ENCODE results near the gene JUNB. TPM values are rescaled to one million over a fixed set of nuclear protein-coding genes. Genes with fewer than 3 reads are reported as not detected.
"Not testable (repeated sequence)": the region's sequence is repeated elsewhere in the genome, so short reads cannot be mapped to it uniquely, and the experiment has no call there.

The JUNB gene
- total RNA-seq, 1 experiment from 2014 or later, result 194 TPM

- TF ChIP-seq, protein P1, sequence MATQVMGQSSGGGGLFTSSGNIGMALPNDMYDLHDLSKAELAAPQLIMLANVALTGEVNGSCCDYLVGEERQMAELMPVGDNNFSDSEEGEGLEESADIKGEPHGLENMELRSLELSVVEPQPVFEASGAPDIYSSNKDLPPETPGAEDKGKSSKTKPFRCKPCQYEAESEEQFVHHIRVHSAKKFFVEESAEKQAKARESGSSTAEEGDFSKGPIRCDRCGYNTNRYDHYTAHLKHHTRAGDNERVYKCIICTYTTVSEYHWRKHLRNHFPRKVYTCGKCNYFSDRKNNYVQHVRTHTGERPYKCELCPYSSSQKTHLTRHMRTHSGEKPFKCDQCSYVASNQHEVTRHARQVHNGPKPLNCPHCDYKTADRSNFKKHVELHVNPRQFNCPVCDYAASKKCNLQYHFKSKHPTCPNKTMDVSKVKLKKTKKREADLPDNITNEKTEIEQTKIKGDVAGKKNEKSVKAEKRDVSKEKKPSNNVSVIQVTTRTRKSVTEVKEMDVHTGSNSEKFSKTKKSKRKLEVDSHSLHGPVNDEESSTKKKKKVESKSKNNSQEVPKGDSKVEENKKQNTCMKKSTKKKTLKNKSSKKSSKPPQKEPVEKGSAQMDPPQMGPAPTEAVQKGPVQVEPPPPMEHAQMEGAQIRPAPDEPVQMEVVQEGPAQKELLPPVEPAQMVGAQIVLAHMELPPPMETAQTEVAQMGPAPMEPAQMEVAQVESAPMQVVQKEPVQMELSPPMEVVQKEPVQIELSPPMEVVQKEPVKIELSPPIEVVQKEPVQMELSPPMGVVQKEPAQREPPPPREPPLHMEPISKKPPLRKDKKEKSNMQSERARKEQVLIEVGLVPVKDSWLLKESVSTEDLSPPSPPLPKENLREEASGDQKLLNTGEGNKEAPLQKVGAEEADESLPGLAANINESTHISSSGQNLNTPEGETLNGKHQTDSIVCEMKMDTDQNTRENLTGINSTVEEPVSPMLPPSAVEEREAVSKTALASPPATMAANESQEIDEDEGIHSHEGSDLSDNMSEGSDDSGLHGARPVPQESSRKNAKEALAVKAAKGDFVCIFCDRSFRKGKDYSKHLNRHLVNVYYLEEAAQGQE (IDR thresholded peaks at IDR 0.05; ENCODE audit: low read depth), result no peak
- no peak for TF ChIP-seq POLR2AphosphoS5 (IDR thresholded peaks at IDR 0.05; ENCODE audit: low read depth, low read length)
- TF ChIP-seq POLR2A (IDR thresholded peaks at IDR 0.05; ENCODE audit: borderline replicate concordance, extremely low read depth, insufficient read depth, insufficient read length), result no peak
- no peak for TF ChIP-seq SP1 (IDR thresholded peaks at IDR 0.05; ENCODE audit: low read depth)
Measured at GRCh38 chr19:12815088-12815487, 23.8 kb downstream of the JUNB start (continued).

DNA sequence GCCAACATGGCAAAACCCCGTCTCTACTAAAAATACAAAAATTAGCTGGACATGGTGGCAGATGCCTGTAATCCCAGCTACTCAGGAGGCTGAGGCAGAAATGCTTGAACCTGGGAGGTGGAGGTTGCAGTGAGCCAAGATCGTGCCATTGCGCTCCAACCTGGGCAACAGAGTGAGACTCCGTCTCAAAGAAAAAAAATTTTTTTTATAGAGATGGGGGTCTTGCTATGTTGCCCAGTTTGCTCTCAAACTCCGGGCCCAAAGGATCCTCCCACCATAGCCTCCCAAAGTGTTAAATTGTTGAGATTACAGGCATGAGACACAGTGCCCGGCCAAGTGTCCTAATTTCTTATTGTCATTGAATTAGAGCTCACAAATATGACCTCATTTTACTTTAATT, 25.9 kb downstream of the JUNB start:
- H3K9me2 ChIP-seq (ENCODE audit: insufficient read depth); H3K27ac ChIP-seq (ENCODE audit: low read depth, low read length); H2AFZ ChIP-seq (ENCODE audit: low read depth, low read length, poor library complexity, severe bottlenecking); H3K9ac ChIP-seq (ENCODE audit: low read length); H3K27me3 ChIP-seq (ENCODE audit: insufficient read depth, low read length); POLR2A ChIA-PET; H3K4me2 ChIP-seq (ENCODE audit: low read length); BruUV-seq (replicated peaks); H3K36me3 ChIP-seq (ENCODE audit: control insufficient read depth in 1 of 2, insufficient read depth in 2 of 2, low read length in 2 of 2); RAD21 ChIA-PET (ENCODE audit: low non-redundant PET in 1 of 2, low total read pairs in 2 of 2, uncharacterized antibody in 2 of 2, unreplicated experiment in 2 of 2); ATAC-seq; H3K4me3 ChIP-seq (replicated peaks in 1 of 2; ENCODE audit: low read depth in 1 of 2, low read length in 2 of 2); DNase-seq (ENCODE audit: low read depth, low spot score); H4K20me1 ChIP-seq (ENCODE audit: insufficient read depth); CTCF ChIA-PET; H3K4me1 ChIP-seq (ENCODE audit: control insufficient read depth in 1 of 2, insufficient read depth in 2 of 2, low read length in 2 of 2); intact Hi-C loops (cut with micrococcal nuclease); H3K9me3 ChIP-seq (ENCODE audit: control insufficient read depth in 1 of 2, insufficient read depth in 1 of 2, low read depth in 1 of 2, low read length in 2 of 2); H3K79me2 ChIP-seq (ENCODE audit: insufficient read depth, low read length): not testable (repeated sequence)

DNA sequence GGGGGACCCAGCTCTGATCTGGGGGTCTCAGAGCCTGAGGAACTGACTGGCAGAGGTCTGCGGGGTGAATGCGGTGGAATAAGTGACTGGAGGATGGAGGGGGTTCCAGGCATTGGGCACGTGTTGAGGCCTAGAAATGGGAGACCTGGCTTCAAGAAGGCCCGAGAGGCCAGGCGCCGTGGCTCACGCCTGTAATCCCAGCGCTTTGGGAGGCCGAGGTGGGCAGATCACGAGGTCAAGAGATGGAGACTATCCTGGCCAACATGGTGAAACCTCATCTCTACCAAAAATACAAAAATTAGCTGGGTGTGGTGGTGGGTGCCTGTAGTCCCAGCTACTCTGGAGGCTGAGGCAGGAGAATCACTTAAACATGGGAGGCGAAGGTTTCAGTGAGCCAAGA, 26.5 kb downstream of the JUNB start:
- H3K27ac ChIP-seq (ENCODE audit: low read depth, low read length); H3K9ac ChIP-seq (ENCODE audit: low read length); ATAC-seq; RAD21 ChIA-PET (ENCODE audit: low non-redundant PET in 1 of 2, low total read pairs in 2 of 2, uncharacterized antibody in 2 of 2, unreplicated experiment in 2 of 2); H3K9me3 ChIP-seq (ENCODE audit: control insufficient read depth in 1 of 2, insufficient read depth in 1 of 2, low read depth in 1 of 2, low read length in 2 of 2); H3K9me2 ChIP-seq (ENCODE audit: insufficient read depth); CTCF ChIA-PET; H3K79me2 ChIP-seq (ENCODE audit: insufficient read depth, low read length); POLR2A ChIA-PET; H3K4me1 ChIP-seq (ENCODE audit: control insufficient read depth in 1 of 2, insufficient read depth in 2 of 2, low read length in 2 of 2); H4K20me1 ChIP-seq (ENCODE audit: insufficient read depth); DNase-seq (ENCODE audit: low read depth, low spot score); H3K4me3 ChIP-seq (replicated peaks in 1 of 2; ENCODE audit: low read depth in 1 of 2, low read length in 2 of 2); intact Hi-C loops (cut with micrococcal nuclease); BruUV-seq (replicated peaks); H3K36me3 ChIP-seq (ENCODE audit: control insufficient read depth in 1 of 2, insufficient read depth in 2 of 2, low read length in 2 of 2); H2AFZ ChIP-seq (ENCODE audit: low read depth, low read length, poor library complexity, severe bottlenecking); H3K4me2 ChIP-seq (ENCODE audit: low read length); H3K27me3 ChIP-seq (ENCODE audit: insufficient read depth, low read length): not testable (repeated sequence)
